RWPE1 (cell line): ENCODE results near the gene ARSB.
A peak's percentile ranks its signal among the peaks of the same experiment; 100 is the strongest.

Experiments used
- CTCF ChIA-PET: fragments of 350-600 bp; sonication (Branson Sonifier 250); formaldehyde crosslinking; extraction: SDS; loops from one replicate; lab custom pipeline; 2021; lab: Yijun Ruan, JAX
- POLR2A ChIA-PET: fragments of 400-600 bp; formaldehyde crosslinking; extraction: SDS; loops from one replicate; lab custom pipeline; 2020; ENCODE audit warnings: antibody characterized with exemption; ENCODE audit not compliant: low non-redundant PET; lab: Yijun Ruan, JAX
- DNase-seq: peaks from one replicate; pipeline ENCODE4 v3.0.0; 2012; ENCODE audit warnings: low spot score
- H3K27ac ChIP-seq: fragments of 450-650 bp; 2 replicates; pipeline ENCODE4 v1.5.1; 2017
- TF ChIP-seq, protein P1 (sequence below): fragments of 450-650 bp; conservative IDR thresholded peaks from 2 replicates; pipeline ENCODE4 v1.5.1; 2017; ENCODE audit warnings: low read depth, mild to moderate bottlenecking

Gene ARSB

DNA sequence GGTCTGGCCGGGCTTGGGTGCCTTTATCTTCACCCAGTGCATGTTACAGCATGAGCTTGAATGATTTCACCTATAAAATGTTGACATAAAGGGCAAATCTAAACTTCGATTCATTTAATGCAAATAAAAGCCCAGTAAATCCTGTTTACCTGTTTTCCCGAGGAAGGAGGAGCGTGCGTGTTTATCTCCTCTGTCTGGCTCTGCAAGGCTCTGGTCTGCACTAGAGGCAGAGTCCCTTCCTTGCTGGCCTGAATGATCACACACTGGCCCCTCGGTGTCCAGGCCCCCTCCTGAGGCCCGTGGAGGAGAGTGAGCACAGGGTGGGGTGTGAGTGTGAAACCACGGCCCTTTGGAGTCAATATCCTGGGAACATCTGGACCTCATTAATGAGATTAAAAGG is 211.5 kb downstream of the ARSB start:
- no peak for DNase-seq
- ChIA-PET CTCF (no interaction called here), POLR2A (no interaction called here)
- TF ChIP-seq, protein P1, sequence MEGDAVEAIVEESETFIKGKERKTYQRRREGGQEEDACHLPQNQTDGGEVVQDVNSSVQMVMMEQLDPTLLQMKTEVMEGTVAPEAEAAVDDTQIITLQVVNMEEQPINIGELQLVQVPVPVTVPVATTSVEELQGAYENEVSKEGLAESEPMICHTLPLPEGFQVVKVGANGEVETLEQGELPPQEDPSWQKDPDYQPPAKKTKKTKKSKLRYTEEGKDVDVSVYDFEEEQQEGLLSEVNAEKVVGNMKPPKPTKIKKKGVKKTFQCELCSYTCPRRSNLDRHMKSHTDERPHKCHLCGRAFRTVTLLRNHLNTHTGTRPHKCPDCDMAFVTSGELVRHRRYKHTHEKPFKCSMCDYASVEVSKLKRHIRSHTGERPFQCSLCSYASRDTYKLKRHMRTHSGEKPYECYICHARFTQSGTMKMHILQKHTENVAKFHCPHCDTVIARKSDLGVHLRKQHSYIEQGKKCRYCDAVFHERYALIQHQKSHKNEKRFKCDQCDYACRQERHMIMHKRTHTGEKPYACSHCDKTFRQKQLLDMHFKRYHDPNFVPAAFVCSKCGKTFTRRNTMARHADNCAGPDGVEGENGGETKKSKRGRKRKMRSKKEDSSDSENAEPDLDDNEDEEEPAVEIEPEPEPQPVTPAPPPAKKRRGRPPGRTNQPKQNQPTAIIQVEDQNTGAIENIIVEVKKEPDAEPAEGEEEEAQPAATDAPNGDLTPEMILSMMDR: no peak
- no peak overlapping the region for H3K27ac ChIP-seq

DNA sequence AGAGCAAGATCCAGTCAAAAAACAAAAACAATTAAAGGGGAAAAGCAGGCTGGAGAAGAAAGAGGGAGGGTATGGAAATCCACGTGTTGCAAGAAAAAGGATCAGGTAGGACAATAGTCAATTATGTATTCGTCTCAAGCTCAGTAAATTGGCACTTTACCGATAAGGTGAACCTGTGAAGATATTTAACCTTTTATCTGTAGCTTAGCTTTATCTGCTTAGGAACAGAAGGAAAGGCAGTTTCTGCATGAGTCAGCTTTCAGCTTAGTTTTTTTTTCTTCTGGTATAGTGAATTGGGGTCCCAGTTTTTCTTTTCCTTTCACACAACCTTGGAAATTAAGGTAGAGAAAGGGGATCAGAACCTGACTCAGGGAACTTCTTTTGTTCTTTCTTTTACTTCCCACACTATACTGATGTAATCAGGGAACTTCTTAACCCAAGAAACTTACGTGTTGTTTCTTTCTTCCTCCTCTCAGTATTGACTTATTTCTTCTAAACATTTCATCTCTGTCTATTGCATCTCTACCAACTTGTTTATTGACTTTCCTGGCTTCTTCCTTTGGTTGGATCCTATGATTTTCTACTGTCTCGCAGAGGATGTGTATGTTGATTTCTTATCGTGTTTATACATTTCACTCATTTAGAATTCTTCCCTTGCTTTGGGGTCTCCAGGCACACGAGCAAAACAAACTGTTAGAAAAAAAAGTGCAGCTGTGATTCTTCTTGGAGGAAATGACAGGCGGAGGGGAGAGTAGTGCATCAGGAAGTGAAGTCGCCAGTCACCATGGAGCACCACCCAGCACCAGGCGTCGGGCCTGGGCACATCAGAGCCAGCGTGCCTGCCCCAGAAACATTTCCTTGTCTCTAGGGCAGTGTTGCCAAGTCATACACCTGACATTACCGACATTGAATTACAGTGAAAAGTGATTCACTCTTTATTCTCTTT is 213.6 kb downstream of the ARSB start:
- peak overlapping the region; percentile 25; the same call in 1 of the 2 replicates for H3K27ac ChIP-seq
- DNase-seq: no peak
- ChIA-PET CTCF (interaction anchor here (0.5 to 0.6 kb wide), 2 partner anchors 29 to 644 kb away, joined by 3 read pairs; no protein-coding TSS in a partner anchor), POLR2A (no interaction called here)
- TF ChIP-seq, protein P1: no peak

DNA sequence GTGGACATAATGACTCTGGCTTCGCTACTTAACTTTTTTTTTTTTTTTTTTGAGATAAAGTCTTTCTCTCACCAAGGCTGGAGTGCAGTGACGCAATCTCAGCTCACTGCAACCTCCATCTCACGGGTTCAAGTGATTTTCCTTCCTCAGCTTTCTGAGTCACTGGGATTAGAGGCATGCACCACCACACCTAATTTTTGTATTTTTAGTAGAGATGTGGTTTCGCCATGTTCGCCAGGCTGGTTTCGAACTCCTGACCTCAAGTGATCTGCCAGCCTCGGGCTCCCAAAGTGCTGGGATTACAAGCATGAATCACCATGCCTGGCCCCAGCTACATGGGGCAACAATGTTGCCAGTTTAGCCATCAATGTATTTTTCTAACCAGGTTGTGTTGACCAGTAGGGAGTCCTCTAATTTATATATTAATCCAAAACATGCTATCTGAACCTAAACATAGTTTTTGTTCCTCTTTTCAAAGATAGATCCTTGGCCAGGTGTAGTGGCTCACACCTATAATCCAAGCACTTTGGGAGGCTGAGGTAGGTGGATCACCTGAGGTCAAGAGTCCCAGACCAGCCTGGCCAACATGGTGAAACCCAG is 216.2 kb downstream of the ARSB start:
- ChIA-PET CTCF (interaction anchor here (0.6 kb wide), 1 partner anchor 299 kb away, joined by 3 read pairs; no protein-coding TSS in a partner anchor), POLR2A (no interaction called here)
- H3K27ac ChIP-seq: no peak overlapping the region
- TF ChIP-seq, protein P1: no peak
- no peak for DNase-seq

DNA sequence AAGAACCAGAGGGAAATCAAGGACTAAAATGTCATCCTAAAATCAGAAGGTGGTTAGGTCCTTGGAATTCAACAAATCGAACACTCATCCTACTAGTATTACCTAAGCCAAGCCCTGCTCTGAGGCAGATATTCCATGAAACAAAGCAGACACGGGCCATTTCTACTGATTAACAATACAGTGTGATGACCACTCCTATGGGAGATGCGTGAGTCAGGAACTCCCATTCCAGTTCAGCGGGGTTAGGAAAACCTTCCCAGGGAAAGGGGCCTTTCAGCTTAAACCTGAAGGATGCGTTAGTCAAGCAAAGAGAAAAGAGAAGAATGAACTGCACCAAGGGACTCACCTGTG is 218.7 kb downstream of the ARSB start:
- CTCF ChIA-PET: no interaction called here
- H3K27ac ChIP-seq: no peak overlapping the region
- no peak for DNase-seq
- POLR2A ChIA-PET: no interaction called here
- TF ChIP-seq, protein P1: no peak

DNA sequence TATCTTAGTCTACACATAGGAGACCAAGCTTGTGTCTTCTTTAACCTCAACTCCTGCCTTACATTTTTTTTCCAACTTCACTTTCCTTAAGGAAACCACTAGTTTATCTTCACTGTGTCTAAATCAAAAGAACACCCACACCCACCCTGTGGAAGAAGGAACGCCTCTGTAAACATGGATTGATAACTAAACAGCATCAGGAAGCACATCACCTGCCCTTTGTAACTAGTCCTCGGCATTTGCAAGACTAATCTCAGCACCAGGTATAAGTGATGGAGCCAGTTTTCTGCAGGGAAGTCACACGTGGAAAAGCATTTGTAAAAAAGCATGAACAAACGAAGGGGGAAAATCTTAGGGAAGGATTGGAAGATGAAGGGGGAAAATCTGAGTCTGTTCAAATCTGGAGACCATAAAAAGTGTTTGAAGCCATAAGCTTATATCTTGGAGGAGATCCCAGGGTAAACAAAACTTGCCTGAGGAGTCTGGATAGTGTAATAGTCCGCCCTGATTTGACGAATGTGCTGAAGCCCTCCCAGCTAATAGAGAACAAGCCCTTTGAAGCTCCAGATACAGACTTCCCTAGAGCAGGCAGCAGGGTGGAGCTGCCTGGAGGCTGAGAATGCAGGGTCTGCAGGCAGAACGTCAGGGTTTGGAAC is 219.2 kb downstream of the ARSB start:
- TF ChIP-seq, protein P1: no peak
- no peak overlapping the region for H3K27ac ChIP-seq
- ChIA-PET POLR2A (no interaction called here), CTCF (no interaction called here)
- no peak for DNase-seq

DNA sequence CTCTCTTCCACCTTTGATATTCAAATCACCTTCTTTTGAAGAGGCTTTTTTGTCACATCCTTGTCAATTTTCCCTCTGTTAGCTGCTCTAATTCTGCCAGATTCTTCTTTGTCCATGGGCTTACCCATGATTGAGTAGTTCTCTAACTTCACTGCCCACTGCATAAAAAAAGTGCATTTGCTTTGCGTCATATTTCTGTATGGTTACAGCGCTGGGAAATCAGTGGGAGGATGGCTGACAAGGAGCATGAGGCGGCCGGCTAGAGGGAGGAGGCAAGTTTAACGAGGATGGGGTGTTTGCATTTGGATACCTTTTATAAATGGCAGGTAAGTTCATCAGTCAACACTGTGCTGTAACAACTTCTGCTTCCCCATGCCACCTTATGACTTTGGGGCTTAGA is 220.0 kb downstream of the ARSB start:
- DNase-seq: no peak
- TF ChIP-seq, protein P1: no peak
- ChIA-PET CTCF (no interaction called here), POLR2A (no interaction called here)
- H3K27ac ChIP-seq: no peak overlapping the region
